ENCODE measurements around the gene BACE1.

GRCh38 chr11:117361432-117361831 is 45.4 kb upstream of the BACE1 start:
- no peak for TF ChIP-seq POLR2AphosphoS5 (IDR thresholded peaks at IDR 0.05; ENCODE audit: borderline replicate concordance, low read depth, low read length)
- TF ChIP-seq EZH2 (IDR thresholded peaks at IDR 0.05): no peak
- TF ChIP-seq FOXP2 (optimal IDR thresholded peaks at IDR 0.05; ENCODE audit: control extremely low read depth, extremely low read length, insufficient read depth): no peak
